Measurements from ENCODE around the gene HBE1. TPM values are rescaled to one million over a fixed set of nuclear protein-coding genes. Genes with fewer than 3 reads are reported as not detected.

The HBE1 gene
- total and polyA plus RNA-seq, 10 of the 15 experiments (the other 5 are each of a cell fraction or from before 2014, with no cell fraction given) = 0.13 to 2.7 (median 0.62) TPM; not detected in 5

GRCh38 chr11:5233307-5233706 lies 36.4 kb downstream of the HBE1 start (continued):
- TF ChIP-seq YBX1 (IDR thresholded peaks at IDR 0.05) (no peak), ZNF384 (IDR thresholded peaks at IDR 0.05; ENCODE audit: borderline replicate concordance, low read depth, low read length) (no peak), STAT1 (conservative IDR thresholded peaks at IDR 0.05) (no peak), NR2F1 (conservative IDR thresholded peaks at IDR 0.05) (no peak), BHLHE40 (IDR thresholded peaks at IDR 0.05; ENCODE audit: borderline replicate concordance in 1 of 2, low read depth in 2 of 2, low read length in 1 of 2) (no peak), NR2C1 (IDR thresholded peaks at IDR 0.05) (no peak), SMC3 (IDR thresholded peaks at IDR 0.05; ENCODE audit: borderline replicate concordance, low read length) (no peak), MYB (IDR thresholded peaks at IDR 0.05; ENCODE audit: borderline replicate concordance, low read depth, low read length) (no peak), FOXK2 (IDR thresholded peaks at IDR 0.05) (no peak)
- TF ChIP-seq, protein P1, sequence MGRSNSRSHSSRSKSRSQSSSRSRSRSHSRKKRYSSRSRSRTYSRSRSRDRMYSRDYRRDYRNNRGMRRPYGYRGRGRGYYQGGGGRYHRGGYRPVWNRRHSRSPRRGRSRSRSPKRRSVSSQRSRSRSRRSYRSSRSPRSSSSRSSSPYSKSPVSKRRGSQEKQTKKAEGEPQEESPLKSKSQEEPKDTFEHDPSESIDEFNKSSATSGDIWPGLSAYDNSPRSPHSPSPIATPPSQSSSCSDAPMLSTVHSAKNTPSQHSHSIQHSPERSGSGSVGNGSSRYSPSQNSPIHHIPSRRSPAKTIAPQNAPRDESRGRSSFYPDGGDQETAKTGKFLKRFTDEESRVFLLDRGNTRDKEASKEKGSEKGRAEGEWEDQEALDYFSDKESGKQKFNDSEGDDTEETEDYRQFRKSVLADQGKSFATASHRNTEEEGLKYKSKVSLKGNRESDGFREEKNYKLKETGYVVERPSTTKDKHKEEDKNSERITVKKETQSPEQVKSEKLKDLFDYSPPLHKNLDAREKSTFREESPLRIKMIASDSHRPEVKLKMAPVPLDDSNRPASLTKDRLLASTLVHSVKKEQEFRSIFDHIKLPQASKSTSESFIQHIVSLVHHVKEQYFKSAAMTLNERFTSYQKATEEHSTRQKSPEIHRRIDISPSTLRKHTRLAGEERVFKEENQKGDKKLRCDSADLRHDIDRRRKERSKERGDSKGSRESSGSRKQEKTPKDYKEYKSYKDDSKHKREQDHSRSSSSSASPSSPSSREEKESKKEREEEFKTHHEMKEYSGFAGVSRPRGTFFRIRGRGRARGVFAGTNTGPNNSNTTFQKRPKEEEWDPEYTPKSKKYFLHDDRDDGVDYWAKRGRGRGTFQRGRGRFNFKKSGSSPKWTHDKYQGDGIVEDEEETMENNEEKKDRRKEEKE (IDR thresholded peaks at IDR 0.05) = no peak

DNA sequence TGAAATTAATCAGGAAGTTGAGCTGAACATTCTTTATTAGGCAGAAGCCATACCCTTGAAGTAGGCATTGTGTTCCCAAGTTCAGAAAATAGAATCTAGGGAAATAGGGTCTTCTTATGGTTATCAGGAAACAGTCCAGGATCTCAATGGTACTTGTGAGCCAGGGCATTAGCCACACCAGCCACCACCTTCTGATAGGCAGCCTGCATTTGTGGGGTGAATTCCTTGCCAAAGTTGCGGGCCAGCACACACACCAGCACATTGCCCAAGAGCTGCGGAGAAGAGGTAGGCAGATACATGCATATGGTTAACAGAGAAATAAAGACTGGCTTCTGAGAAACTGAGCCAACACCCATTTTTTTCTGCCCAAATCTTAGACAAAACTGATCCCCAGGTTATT lies 36.9 kb downstream of the HBE1 start:
- no peaks in the 10 kb centered on the region; the same call in 1 of the 2 replicates for H3K4me1 ChIP-seq (ENCODE audit: control insufficient read depth, insufficient read depth, low read length)
- no peak for TF ChIP-seq CREB1 (IDR thresholded peaks at IDR 0.05; ENCODE audit: low read depth)
- SMC1A ChIA-PET (ENCODE audit: uncharacterized antibody, unreplicated experiment) = interaction anchor here (0.6 kb wide), 1 partner anchor 655 kb away, joined by 4 read pairs; no protein-coding TSS in a partner anchor
- WGBS (ENCODE audit: insufficient coverage, insufficient replicate concordance, low lambda C conversion rate, missing lambda C conversion rate) = 59% methylated on average over 2 of the region's 2 CpGs
- FAIRE-seq (no peak), DNase-seq (ENCODE audit: low read depth, low spot score) (no peak), ATAC-seq (no peak)
- no TSS peak for BruUV-seq (replicated peaks)
- no peaks in the 10 kb centered on the region for H3K9me3 ChIP-seq (replicated peaks; ENCODE audit: control insufficient read depth, insufficient read depth, low read length)
- H2AFZ ChIP-seq (ENCODE audit: control insufficient read depth, low read depth, low read length) = no peak overlapping the region
- no peaks in the 10 kb centered on the region for H3K36me3 ChIP-seq (ENCODE audit: control insufficient read depth in 2 of 2, insufficient read depth in 2 of 2, low read length in 1 of 2)
- CTCF ChIA-PET = no interaction called here
- no peaks in the 10 kb centered on the region for H4K20me1 ChIP-seq (ENCODE audit: control insufficient read depth, insufficient read depth)
- H3K27ac ChIP-seq (ENCODE audit: control insufficient read depth, insufficient read depth) = no peak overlapping the region
- POLR2A ChIA-PET = no interaction called here
- RAD21 ChIA-PET (ENCODE audit: unreplicated experiment) = no interaction called here
- no peak overlapping the region for H3K9ac ChIP-seq (ENCODE audit: control insufficient read depth, insufficient read depth, low read length)
- no peaks in the 10 kb centered on the region for H3K79me2 ChIP-seq (ENCODE audit: control insufficient read depth, insufficient read depth, low read length)
- H3K4me2 ChIP-seq (ENCODE audit: control insufficient read depth, insufficient read depth) = no peak overlapping the region
- no peak overlapping the region for H3K4me3 ChIP-seq
- in situ Hi-C loops (cut with MboI) (no loop called here), intact Hi-C loops (cut with micrococcal nuclease; ENCODE audit: unreplicated experiment) (no loop called here)
- H3K27me3 ChIP-seq (replicated peaks in 1 of 2; ENCODE audit: control insufficient read depth in 2 of 2, insufficient read depth in 2 of 2, low read length in 1 of 2) = no peaks in the 10 kb centered on the region
